Nephron progenitor cell (in vitro differentiated cells): ENCODE results near the gene CTSZ.

Experiments used
- DNase-seq: peaks from one replicate; pipeline ENCODE4 v3.0.0; 2021
- H3K27ac Mint-ChIP-seq: 2 replicates; pipeline ENCODE4 v1.8.0; 2021; ENCODE audit warnings: mild to moderate bottlenecking, moderate library complexity, mixed read lengths
- H3K27me3 Mint-ChIP-seq: 2 replicates; pipeline ENCODE4 v1.8.0; 2021; ENCODE audit warnings: mild to moderate bottlenecking, low read depth, mixed read lengths; ENCODE audit not compliant: poor library complexity
- H3K36me3 Mint-ChIP-seq: 2 replicates; pipeline ENCODE4 v1.8.0; 2021; ENCODE audit warnings: low read depth, mixed read lengths
- H3K4me1 Mint-ChIP-seq: 2 replicates; pipeline ENCODE4 v1.8.0; 2021; ENCODE audit warnings: mixed read lengths
- H3K4me3 Mint-ChIP-seq: 2 replicates; pipeline ENCODE4 v1.8.0; 2021; ENCODE audit warnings: mild to moderate bottlenecking, moderate library complexity, mixed read lengths
- H3K9me3 Mint-ChIP-seq: 2 replicates; pipeline ENCODE4 v1.8.0; 2021; ENCODE audit warnings: mild to moderate bottlenecking, moderate library complexity, mixed read lengths
- TF ChIP-seq, protein P1 (sequence below): fragments of 200-600 bp; sonication (generic); IDR thresholded peaks from 2 replicates; pipeline ENCODE4 v1.5.0; 2021; ENCODE audit warnings: antibody characterized with exemption

CTSZ gene

DNA sequence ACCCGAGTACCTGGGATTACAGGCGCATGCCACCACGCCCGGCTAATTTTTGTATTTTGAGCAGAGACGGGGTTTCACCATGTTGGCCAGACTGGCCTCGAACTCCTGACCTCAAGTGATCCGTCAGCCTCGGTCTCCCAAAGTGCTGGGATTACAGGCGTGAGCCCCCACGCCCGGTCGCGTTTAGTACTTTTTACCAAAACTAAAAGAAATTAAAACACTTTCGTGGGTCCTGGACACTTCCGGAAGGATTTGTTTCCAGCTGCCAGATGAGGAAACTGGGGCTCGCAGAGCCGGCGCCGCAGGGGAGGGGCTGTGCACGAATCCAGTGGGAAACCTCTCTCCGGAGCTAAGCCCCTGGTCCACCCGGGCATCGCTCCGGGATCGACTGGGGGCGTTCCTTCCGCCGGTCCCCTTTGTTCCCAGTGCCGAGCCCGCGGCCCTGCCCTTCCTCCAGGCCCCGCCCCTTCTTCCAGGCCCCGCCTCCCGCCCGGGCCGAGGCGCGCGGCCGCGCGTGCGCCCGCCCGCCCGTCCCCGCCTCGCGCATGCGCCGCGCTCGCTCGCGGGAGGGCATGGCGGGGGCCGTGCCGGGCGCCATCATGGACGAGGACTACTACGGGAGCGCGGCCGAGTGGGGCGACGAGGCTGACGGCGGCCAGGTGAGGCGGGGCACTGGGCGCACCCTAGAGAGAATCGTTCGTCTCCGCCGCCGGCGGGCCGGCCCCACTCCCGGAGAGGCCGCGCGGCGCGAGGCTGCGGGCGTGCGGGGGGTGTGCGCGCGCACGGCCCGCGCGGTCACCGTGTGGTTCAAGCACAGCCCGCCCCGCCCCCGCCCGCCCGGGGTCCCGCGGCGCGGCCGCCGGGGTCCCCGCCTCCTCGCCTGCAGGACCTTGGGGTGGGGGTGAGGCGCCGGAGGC lies 26.1 kb downstream of the CTSZ start, which contains the start of gene NELFCD:
TSS of gene NELFCD (plus strand) at position 546 of the 917 bp plus-strand sequence. CDS start at position 600, 54 bp downstream.
- TF ChIP-seq, protein P1, sequence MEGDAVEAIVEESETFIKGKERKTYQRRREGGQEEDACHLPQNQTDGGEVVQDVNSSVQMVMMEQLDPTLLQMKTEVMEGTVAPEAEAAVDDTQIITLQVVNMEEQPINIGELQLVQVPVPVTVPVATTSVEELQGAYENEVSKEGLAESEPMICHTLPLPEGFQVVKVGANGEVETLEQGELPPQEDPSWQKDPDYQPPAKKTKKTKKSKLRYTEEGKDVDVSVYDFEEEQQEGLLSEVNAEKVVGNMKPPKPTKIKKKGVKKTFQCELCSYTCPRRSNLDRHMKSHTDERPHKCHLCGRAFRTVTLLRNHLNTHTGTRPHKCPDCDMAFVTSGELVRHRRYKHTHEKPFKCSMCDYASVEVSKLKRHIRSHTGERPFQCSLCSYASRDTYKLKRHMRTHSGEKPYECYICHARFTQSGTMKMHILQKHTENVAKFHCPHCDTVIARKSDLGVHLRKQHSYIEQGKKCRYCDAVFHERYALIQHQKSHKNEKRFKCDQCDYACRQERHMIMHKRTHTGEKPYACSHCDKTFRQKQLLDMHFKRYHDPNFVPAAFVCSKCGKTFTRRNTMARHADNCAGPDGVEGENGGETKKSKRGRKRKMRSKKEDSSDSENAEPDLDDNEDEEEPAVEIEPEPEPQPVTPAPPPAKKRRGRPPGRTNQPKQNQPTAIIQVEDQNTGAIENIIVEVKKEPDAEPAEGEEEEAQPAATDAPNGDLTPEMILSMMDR, result no peak
- Mint-ChIP-seq H3K4me1 (peaks cover 40% of the 10 kb centered on the region), H3K27me3 (peaks cover 7% of the 10 kb centered on the region), H3K36me3 (peaks cover 11% of the 10 kb centered on the region), H3K9me3 (peaks cover 36% of the 10 kb centered on the region), H3K4me3 (peak within 1 kb of the TSS; percentile 89), H3K27ac (no peak within 1 kb of the TSS)
- peak; percentile 96 for DNase-seq

DNA sequence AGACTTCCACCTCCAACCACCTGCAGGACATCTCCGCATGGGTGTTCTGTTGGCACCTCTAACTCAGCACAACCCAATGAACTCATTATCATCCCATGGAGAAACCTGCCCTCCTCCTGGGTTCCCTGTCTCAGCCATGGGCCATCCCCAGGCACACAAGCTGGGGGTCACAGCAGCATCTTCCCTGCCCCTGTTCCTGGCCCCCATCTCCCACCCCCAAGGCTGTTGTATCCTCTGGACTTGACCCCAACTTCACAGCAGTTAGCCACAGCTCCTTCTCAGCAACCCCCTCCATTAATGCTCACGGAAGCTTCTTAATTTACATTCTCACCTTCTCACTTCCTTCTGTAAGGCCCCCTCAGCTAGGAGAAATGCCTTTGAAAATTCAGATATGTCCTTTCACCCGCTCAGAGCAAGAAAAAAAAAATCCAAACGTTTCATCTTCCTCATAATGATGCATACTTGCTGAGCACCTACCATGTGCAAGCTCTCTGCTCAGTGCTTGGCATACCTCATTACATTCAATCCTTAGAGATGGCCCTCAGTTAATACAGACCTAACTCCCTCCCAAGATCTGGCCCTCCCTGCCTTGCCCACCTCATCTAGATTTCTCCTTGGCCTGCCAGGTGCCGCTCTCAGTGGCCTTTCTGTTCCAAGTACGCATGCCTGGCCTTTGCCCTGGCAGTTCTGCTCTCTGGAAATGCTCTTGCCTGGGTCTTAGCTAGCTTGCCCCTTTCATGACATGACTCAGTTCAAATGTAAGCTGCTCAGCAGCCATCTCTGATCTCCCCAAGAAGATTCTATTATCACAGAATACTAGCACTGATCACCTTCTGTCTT lies 28.5 kb downstream of the CTSZ start:
- peaks cover 15% of the 10 kb centered on the region for H3K36me3 Mint-ChIP-seq
- peaks cover 18% of the 10 kb centered on the region for H3K4me1 Mint-ChIP-seq
- H3K9me3 Mint-ChIP-seq, result peaks cover 55% of the 10 kb centered on the region
- TF ChIP-seq, protein P1, result no peak
- no peak for DNase-seq
- H3K27me3 Mint-ChIP-seq, result peaks cover 11% of the 10 kb centered on the region
- no peak overlapping the region for H3K4me3 Mint-ChIP-seq
- peak overlapping the region; percentile 42 for H3K27ac Mint-ChIP-seq

DNA sequence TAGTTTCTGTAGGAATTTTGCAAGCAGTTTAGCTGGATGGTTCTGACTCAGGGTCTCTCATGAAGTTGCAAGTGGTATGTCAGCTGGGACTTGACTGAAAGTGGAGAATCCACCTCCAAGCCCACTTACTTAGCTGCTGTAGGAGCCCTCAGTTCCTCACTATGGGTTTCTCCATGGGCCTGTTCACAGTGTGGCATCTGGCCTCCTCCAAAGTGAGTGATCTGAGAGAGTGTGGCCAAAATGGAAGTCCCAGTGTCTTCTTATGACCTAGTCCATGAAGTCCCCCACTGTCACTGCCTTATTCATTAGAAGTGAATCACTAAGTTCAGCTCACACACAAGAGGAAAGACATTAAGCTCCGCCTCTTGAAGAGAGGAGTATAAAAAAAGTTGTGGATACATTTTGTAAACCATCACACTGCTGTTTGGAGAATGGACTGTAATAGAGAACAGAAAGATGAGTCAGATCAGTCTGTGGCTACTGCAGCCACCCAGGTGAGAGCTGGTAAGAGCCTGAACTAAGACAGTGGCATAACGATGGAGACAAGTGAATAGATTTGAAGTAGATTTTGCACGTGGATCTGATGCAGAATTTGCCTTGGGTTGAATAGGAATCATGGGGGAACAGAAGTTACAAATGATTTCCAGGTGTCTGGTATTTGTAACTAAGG lies 30.9 kb downstream of the CTSZ start:
- Mint-ChIP-seq H3K36me3 (peaks cover 8% of the 10 kb centered on the region), H3K9me3 (peaks cover 63% of the 10 kb centered on the region), H3K4me3 (no peak overlapping the region), H3K27me3 (peaks cover 14% of the 10 kb centered on the region), H3K4me1 (peaks cover 5% of the 10 kb centered on the region), H3K27ac (no peak overlapping the region)
- DNase-seq, result no peak
- TF ChIP-seq, protein P1, result no peak

DNA sequence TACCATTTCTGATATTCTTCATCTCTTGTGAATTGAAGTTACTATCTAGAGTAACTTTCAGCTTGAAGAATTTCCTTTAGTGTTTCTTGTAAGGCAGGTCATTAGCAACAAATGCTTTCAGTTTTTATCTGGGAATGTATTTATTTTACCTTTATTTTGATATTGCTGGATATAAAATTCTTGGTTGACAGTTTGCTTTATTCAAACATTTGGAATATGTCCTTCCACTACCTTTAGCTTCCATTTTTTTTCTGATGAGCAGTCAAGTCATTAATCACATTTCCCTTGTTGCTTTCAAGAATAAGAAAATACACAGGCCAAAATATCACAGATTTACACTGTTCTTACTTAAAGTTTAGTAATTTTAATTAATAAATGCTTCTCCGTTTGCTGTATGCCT lies 31.7 kb downstream of the CTSZ start:
- peaks cover 62% of the 10 kb centered on the region for H3K9me3 Mint-ChIP-seq
- H3K27ac Mint-ChIP-seq, result no peak overlapping the region
- H3K36me3 Mint-ChIP-seq, result peaks cover 8% of the 10 kb centered on the region
- TF ChIP-seq, protein P1, result no peak
- H3K4me3 Mint-ChIP-seq, result no peak overlapping the region
- H3K27me3 Mint-ChIP-seq, result peaks cover 18% of the 10 kb centered on the region
- no peak for DNase-seq
- peaks cover 5% of the 10 kb centered on the region for H3K4me1 Mint-ChIP-seq

DNA sequence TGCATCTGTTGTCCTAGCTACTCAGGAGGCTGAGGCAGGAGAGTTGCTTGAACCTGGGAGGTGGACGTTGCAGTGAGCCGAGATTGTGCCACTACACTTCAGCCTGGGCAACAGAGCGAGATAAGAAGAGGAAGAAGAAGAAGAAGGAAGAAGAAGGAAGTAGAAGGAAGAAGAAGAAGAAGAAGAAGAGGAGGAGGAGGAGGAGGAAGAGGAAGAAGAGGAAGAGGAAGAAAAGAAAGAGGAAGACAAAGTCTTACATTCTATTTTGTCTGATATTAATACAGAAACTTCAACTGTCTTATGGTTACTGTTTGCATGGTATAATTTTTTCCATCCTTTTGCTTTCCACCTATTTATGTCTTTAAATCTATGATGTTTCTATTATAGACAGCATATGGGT lies 33.2 kb downstream of the CTSZ start:
- H3K4me1 Mint-ChIP-seq, result peaks cover 5% of the 10 kb centered on the region
- H3K36me3 Mint-ChIP-seq, result peaks cover 14% of the 10 kb centered on the region
- peaks cover 71% of the 10 kb centered on the region for H3K9me3 Mint-ChIP-seq
- no peak overlapping the region for H3K27ac Mint-ChIP-seq
- TF ChIP-seq, protein P1, result no peak
- H3K27me3 Mint-ChIP-seq, result peaks cover 14% of the 10 kb centered on the region
- no peak for DNase-seq
- H3K4me3 Mint-ChIP-seq, result no peak overlapping the region
